LNCAP (cell line): ENCODE results near the gene CLPX.

ENCODE experiments used
- CTCF ChIP-seq: fragments of 450-650 bp; IDR thresholded peaks from 2 replicates; pipeline ENCODE4 v1.5.1; 2017; ENCODE audit warnings: mild to moderate bottlenecking

Gene CLPX

GRCh38 chr15:65175511-65175910, 9.6 kb downstream of the CLPX start:
- no peak for TF ChIP-seq CTCF

GRCh38 chr15:65174509-65174908, 10.6 kb downstream of the CLPX start:
- TF ChIP-seq CTCF: no peak

- no peak for TF ChIP-seq CTCF
Measured at GRCh38 chr15:65172531-65172930, 12.6 kb downstream of the CLPX start.

- no peak for TF ChIP-seq CTCF
Measured at GRCh38 chr15:65171428-65171827, 13.7 kb downstream of the CLPX start.

GRCh38 chr15:65165875-65166274, 19.3 kb downstream of the CLPX start:
- no peak for TF ChIP-seq CTCF

- no peak for TF ChIP-seq CTCF
Measured at GRCh38 chr15:65164139-65164538, 21.0 kb downstream of the CLPX start.

- no peak for TF ChIP-seq CTCF
Measured at GRCh38 chr15:65163041-65163440, 22.1 kb downstream of the CLPX start.

- no peak for TF ChIP-seq CTCF
Measured at GRCh38 chr15:65156692-65157091, 28.4 kb downstream of the CLPX start.
